Stomach (tissue), 9 donors: Measurements from ENCODE around the gene CCNF. TPM values are rescaled to one million over a fixed set of nuclear protein-coding genes. Genes with fewer than 3 reads are reported as not detected.

ENCODE experiments used
- DNase-seq, 2 donors: peaks; one replicate each; pipeline versions ENCODE4 v3.0.0 to v3.0.0-alpha.2; 2013 to 2019
- H3K27ac ChIP-seq, 5 donors: fragments of 200-600 bp in 4 of 5; sonication (generic) in 4 of 5; one replicate each; pipeline ENCODE4 v1.5.1; 2013 to 2019; ENCODE audit warnings: mild to moderate bottlenecking in 1 of 5, moderate library complexity in 1 of 5
- H3K27me3 ChIP-seq, 3 donors: fragments of 200-600 bp; sonication (generic); one replicate each; pipeline ENCODE4 v1.5.1; 2017 to 2019; ENCODE audit warnings: mixed run types in 1 of 3
- H3K36me3 ChIP-seq, 4 donors: fragments of 200-600 bp; sonication (generic); 1 replicate in 3 of 4; 2 replicates in 1 of 4; pipeline ENCODE4 v1.5.1; 2016 to 2019
- H3K4me1 ChIP-seq, 4 donors: fragments of 200-600 bp; sonication (generic); one replicate each; pipeline ENCODE4 v1.5.1; 2016 to 2019
- H3K4me3 ChIP-seq, 4 donors: fragments of 200-600 bp; sonication (generic) in 3 of 4; one replicate each; pipeline ENCODE4 v1.5.1; 2016 to 2019; ENCODE audit warnings: mild to moderate bottlenecking in 1 of 4
- H3K9me3 ChIP-seq, 4 donors: fragments of 200-600 bp; sonication (generic); one replicate each; pipeline ENCODE4 v1.5.1; 2016 to 2019
- CTCF ChIP-seq, 7 experiments: fragments of 450-650 bp in 4 of 7; fragments of 200-600 bp in 3 of 7; sonication (generic) in 3 of 7; IDR thresholded peaks; one replicate each; pipeline ENCODE4 v1.5.1; 2016 to 2019; ENCODE audit warnings: antibody characterized with exemption in 7 of 7, control low read depth in 2 of 7, mild to moderate bottlenecking in 1 of 7
- EP300 ChIP-seq: sonication (generic); formaldehyde crosslinking; IDR thresholded peaks from one replicate; pipeline ENCODE4 v1.6.1; 2017; ENCODE audit warnings: antibody characterized with exemption
- POLR2A ChIP-seq, 4 donors: fragments of 450-650 bp; IDR thresholded peaks; one replicate each; pipeline ENCODE4 v1.6.1; 2016; ENCODE audit warnings: antibody characterized with exemption in 4 of 4, control low read depth in 2 of 4, mild to moderate bottlenecking in 1 of 4, moderate library complexity in 1 of 4
- POLR2AphosphoS5 ChIP-seq, 3 donors: sonication (generic); formaldehyde crosslinking; IDR thresholded peaks; one replicate each; pipeline ENCODE4 v1.6.1; 2016; ENCODE audit warnings: antibody characterized with exemption in 3 of 3
- WGBS, 5 donors: extraction: QIAGEN DNeasy Blood & Tissue Kit in 3 of 5; methylation state at CpG; one replicate each; pipeline versions ENCODE4 v1.1.5 to v1.1.7; 2013 to 2018; 5-methylcytosine and 5-hydroxymethylcytosine counted together
- intact Hi-C: fragments of 100-400 bp; cut with DNase I; formaldehyde crosslinking; loops from one replicate; pipeline ENCODE4 v1.15.1; 2023; ENCODE audit warnings: low total_unique reads
- polyA plus RNA-seq, 3 donors: library from polyadenylated mRNA; stranded (reverse); fragments of 200-250 nt; gene quantifications; one replicate each; pipeline ENCODE4 v1.2.3, GENCODE V29; 2013
- total RNA-seq, 5 donors: library from RNA; depleted of rRNA; stranded (reverse); fragments of >200 nt; gene quantifications; one replicate each; pipeline versions ENCODE4 v1.1.0 to v1.2.3, GENCODE V29; 2014 to 2016
- donor health status: healthy with polysubstance abuse.
- donor health status: Bipolar disorder and iron deficiency.
- donor health status: healthy.

CCNF gene
- total and polyA plus RNA-seq, 8 donors = 0.46 to 7.8 (median 2.9) TPM

- intact Hi-C loops = no loop called here
- DNase-seq = peak; percentile 90 to 97
- H3K36me3 ChIP-seq = peaks cover 0 to 5% (median 2%) of the 10 kb centered on the region in 4 donors
- peak within 1 kb of the TSS; percentile 60 to 90 (median 80) for H3K4me3 ChIP-seq
- WGBS, 5 donors = 0 to 2% (median 0%) methylated on average over 1 to 76 of the region's 77 CpGs
- TF ChIP-seq POLR2AphosphoS5 (IDR thresholded peaks at IDR 0.05) (peak; percentile 56 to 87 (median 72)), POLR2A (IDR thresholded peaks at IDR 0.05) (no peak), CTCF (IDR thresholded peaks at IDR 0.05) (no peak)
- H3K27me3 ChIP-seq = peaks cover 19 to 39% (median 37%) of the 10 kb centered on the region in 3 donors
- H3K4me1 ChIP-seq = peaks cover 48 to 67% (median 61%) of the 10 kb centered on the region in 4 donors
- no peaks in the 10 kb centered on the region for H3K9me3 ChIP-seq
- peak within 1 kb of the TSS; percentile 85 to 93 (median 89) for H3K27ac ChIP-seq
Measured at GRCh38 chr16:2474877-2475412, 45.7 kb downstream of the CCNF start, which contains the start of gene TBC1D24. TBC1D24 (plus strand) TSS chr16:2475127; CDS start chr16:2496149, 21,022 bp downstream.

- no peak for TF ChIP-seq EP300
- no peak for TF ChIP-seq CTCF (IDR thresholded peaks at IDR 0.05)
- TF ChIP-seq POLR2AphosphoS5 (IDR thresholded peaks at IDR 0.05) = no peak
- TF ChIP-seq POLR2A (IDR thresholded peaks at IDR 0.05) = no peak
- peaks cover 49 to 67% (median 62%) of the 10 kb centered on the region in 4 donors for H3K4me1 ChIP-seq
Measured at GRCh38 chr16:2475413-2476344, 46.4 kb downstream of the CCNF start.

GRCh38 chr16:2476345-2476720 is 47.1 kb downstream of the CCNF start:
- Histone ChIP-seq H3K4me1 (peaks cover 48 to 67% (median 61%) of the 10 kb centered on the region in 4 donors), H3K27ac (peak overlapping the region; percentile 56 to 93 (median 61)), H3K27me3 (peaks cover 19 to 25% (median 23%) of the 10 kb centered on the region in 3 donors), H3K4me3 (peak overlapping the region; percentile 60 to 90 (median 80)), H3K36me3 (peaks cover 0 to 5% (median 2%) of the 10 kb centered on the region in 4 donors), H3K9me3 (no peaks in the 10 kb centered on the region)
- TF ChIP-seq POLR2A (IDR thresholded peaks at IDR 0.05) (no peak), POLR2AphosphoS5 (IDR thresholded peaks at IDR 0.05) (no peak)
- intact Hi-C loops = no loop called here
- 51 to 73% (median 69%) methylated on average over 9 of the region's 9 CpGs for WGBS, 5 donors
- no peak for DNase-seq

More at GRCh38 chr16:2475413-2476344, 46.4 kb downstream of the CCNF start:
- Histone ChIP-seq H3K27ac (peak overlapping the region; percentile 56 to 93 (median 70)), H3K9me3 (no peaks in the 10 kb centered on the region), H3K27me3 (peaks cover 19 to 31% (median 29%) of the 10 kb centered on the region in 3 donors), H3K4me3 (peak overlapping the region; percentile 60 to 90 (median 80)), H3K36me3 (peaks cover 0 to 5% (median 2%) of the 10 kb centered on the region in 4 donors)
- intact Hi-C loops = no loop called here
- DNase-seq = peak; percentile 53 to 67
- WGBS, 5 donors = 5 to 24% (median 10%) methylated on average over 19 to 55 of the region's 55 CpGs

GRCh38 chr16:2476741-2477140 is 47.5 kb downstream of the CCNF start:
- WGBS, 5 donors = 29 to 74% (median 51%) methylated on average over 3 of the region's 3 CpGs
- intact Hi-C loops = no loop called here
- TF ChIP-seq CTCF (IDR thresholded peaks at IDR 0.05) = no peak
- TF ChIP-seq POLR2AphosphoS5 (IDR thresholded peaks at IDR 0.05) = no peak
- TF ChIP-seq POLR2A (IDR thresholded peaks at IDR 0.05) = no peak
- no peak for TF ChIP-seq EP300
- peaks cover 17 to 21% (median 19%) of the 10 kb centered on the region in 3 donors for H3K27me3 ChIP-seq
- H3K27ac ChIP-seq = peak overlapping the region; percentile 6 to 93 (median 56)
- DNase-seq = no peak
- H3K4me3 ChIP-seq = peak overlapping the region in 1 of 4 donors; percentile 90
- peaks cover 44 to 67% (median 59%) of the 10 kb centered on the region in 4 donors for H3K4me1 ChIP-seq
- peaks cover 0 to 5% (median 2%) of the 10 kb centered on the region in 4 donors for H3K36me3 ChIP-seq
- no peaks in the 10 kb centered on the region for H3K9me3 ChIP-seq
